Stimulated activated CD8-positive, alpha-beta memory T cell treated with anti-CD3 and anti-CD28 coated beads, Interleukin-2, amount 100 ng/mL, for 1 hour (primary cell): ENCODE results near the gene SH3BGRL3.
A peak's percentile ranks its signal among the peaks of the same experiment; 100 is the strongest.

ENCODE experiments used
- DNase-seq, 2 donors: peaks; one replicate each; pipeline ENCODE4 v3.0.0-alpha.2; 2020; ENCODE audit warnings: low read depth in 2 of 2

SH3BGRL3 gene

GRCh38 chr1:26277719-26278118, 2.2 kb upstream of the SH3BGRL3 start:
- no peak for DNase-seq

- no peak for DNase-seq
These were observed 1.6 kb upstream of the SH3BGRL3 start for GRCh38 chr1:26278303-26278702.

GRCh38 chr1:26278724-26279455, 996 bp upstream of the SH3BGRL3 start:
- no peak for DNase-seq

GRCh38 chr1:26280333-26281042, 602 bp downstream of the SH3BGRL3 start:
- DNase-seq = no peak

GRCh38 chr1:26281091-26281958, 1.4 kb downstream of the SH3BGRL3 start:
- DNase-seq = no peak

- no peak for DNase-seq
These were observed 2.1 kb downstream of the SH3BGRL3 start for GRCh38 chr1:26281971-26282370.

- DNase-seq = no peak
These were observed 2.6 kb downstream of the SH3BGRL3 start for GRCh38 chr1:26282401-26282918.

- DNase-seq = no peak
These were observed 3.5 kb downstream of the SH3BGRL3 start for GRCh38 chr1:26283279-26283853.

GRCh38 chr1:26283871-26284596, 4.1 kb downstream of the SH3BGRL3 start:
- DNase-seq = no peak

GRCh38 chr1:26284597-26285347, 4.9 kb downstream of the SH3BGRL3 start:
- peak; percentile 82 to 95 for DNase-seq

GRCh38 chr1:26285366-26286063, 5.6 kb downstream of the SH3BGRL3 start:
- no peak for DNase-seq

GRCh38 chr1:26286064-26286416, 6.2 kb downstream of the SH3BGRL3 start:
- DNase-seq = no peak

GRCh38 chr1:26287033-26287711, 7.3 kb downstream of the SH3BGRL3 start:
- DNase-seq = no peak

GRCh38 chr1:26287811-26288210, 7.9 kb downstream of the SH3BGRL3 start:
- DNase-seq = no peak

- DNase-seq = no peak
These were observed 8.5 kb downstream of the SH3BGRL3 start for GRCh38 chr1:26288311-26288941.

- DNase-seq = no peak
These were observed 9.5 kb downstream of the SH3BGRL3 start for GRCh38 chr1:26289158-26290059.

- DNase-seq = no peak
These were observed 10.4 kb downstream of the SH3BGRL3 start for GRCh38 chr1:26290122-26290881.
